ENCODE measurements around the gene THAP7. TPM values are rescaled to one million over a fixed set of nuclear protein-coding genes. Genes with fewer than 3 reads are reported as not detected.

Gene THAP7
- total and polyA plus RNA-seq, 9 donors: 7.8 to 54.9 (median 39.3) TPM

DNA sequence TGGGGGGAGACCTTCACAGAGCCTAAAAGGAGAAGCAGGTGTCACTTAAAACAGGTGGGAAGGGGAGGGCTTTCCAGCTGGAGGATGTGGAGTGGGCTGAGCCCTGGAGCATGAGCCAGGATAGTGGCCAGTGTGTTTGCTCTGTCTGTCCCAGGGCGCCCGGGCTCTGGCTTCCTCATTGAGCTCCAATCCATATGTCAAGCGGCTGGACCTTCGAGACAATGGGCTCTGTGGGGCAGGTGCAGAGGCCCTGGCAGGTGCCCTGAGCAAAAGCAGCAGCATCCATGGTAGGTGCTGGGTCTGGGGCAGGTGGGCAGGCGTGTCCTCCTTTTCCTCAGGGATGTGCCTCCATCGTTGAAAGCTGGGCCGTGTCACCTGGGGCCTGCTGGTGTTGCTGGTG lies 45.8 kb upstream of the THAP7 start:
- H3K36me3 ChIP-seq: no peaks in the 10 kb centered on the region
- H3K27me3 ChIP-seq: no peaks in the 10 kb centered on the region
- H3K4me1 ChIP-seq (ENCODE audit: insufficient read depth): peaks cover 4% of the 10 kb centered on the region
- H3K4me3 ChIP-seq: no peak overlapping the region
- 84 to 91% (median 86%) methylated on average over 7 of the region's 7 CpGs for WGBS, 3 donors
- H3K27ac ChIP-seq: no peak overlapping the region
- intact Hi-C loops (cut with DNase I): loop anchor here in 1 of 4 donors (5.0 kb wide), 1 partner anchor 65 kb away; the partner anchor contains the start of gene LZTR1
- DNase-seq: no peak
- H3K9me3 ChIP-seq: no peaks in the 10 kb centered on the region
- TF ChIP-seq, protein P1, sequence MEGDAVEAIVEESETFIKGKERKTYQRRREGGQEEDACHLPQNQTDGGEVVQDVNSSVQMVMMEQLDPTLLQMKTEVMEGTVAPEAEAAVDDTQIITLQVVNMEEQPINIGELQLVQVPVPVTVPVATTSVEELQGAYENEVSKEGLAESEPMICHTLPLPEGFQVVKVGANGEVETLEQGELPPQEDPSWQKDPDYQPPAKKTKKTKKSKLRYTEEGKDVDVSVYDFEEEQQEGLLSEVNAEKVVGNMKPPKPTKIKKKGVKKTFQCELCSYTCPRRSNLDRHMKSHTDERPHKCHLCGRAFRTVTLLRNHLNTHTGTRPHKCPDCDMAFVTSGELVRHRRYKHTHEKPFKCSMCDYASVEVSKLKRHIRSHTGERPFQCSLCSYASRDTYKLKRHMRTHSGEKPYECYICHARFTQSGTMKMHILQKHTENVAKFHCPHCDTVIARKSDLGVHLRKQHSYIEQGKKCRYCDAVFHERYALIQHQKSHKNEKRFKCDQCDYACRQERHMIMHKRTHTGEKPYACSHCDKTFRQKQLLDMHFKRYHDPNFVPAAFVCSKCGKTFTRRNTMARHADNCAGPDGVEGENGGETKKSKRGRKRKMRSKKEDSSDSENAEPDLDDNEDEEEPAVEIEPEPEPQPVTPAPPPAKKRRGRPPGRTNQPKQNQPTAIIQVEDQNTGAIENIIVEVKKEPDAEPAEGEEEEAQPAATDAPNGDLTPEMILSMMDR (IDR thresholded peaks at IDR 0.05): no peak

DNA sequence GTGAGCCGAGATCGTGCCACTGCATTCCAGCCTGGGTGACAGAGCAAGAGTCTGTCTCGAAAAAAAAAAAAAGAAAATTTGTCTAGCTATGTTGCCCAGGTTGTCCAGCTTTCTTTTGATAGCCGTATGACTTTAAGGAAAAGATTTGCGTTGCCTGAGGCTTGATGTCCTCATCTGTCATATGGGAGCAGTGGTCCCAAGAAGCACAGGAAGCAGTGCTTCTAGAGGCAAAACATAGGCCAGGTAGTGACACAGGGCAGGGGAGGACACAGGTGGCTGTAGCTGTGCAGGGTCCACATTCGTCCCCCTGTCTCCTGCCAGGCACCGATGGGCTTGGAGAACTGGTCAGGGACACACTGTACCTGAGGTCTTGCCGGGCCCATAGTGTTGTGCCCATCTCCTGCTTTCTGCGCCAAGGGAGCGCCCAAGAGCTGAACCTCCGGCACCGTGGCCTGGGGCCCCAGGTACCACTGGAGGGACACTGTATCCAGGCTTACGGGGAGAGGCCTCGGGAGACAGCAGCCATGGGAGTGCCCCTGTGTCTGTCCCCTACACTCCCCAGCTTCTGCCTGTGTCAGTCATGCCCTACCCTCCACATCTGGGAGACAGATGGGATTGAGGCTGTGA lies 45.2 kb upstream of the THAP7 start:
- intact Hi-C loops (cut with DNase I): loop anchor here in 1 of 4 donors (5.0 kb wide), 1 partner anchor 65 kb away; the partner anchor contains the start of gene LZTR1
- TF ChIP-seq EP300 (IDR thresholded peaks at IDR 0.05) (no peak), POLR2A (IDR thresholded peaks at IDR 0.05) (no peak)
- TF ChIP-seq, protein P1 (IDR thresholded peaks at IDR 0.05): no peak
- Histone ChIP-seq H3K4me3 (no peak overlapping the region), H3K27me3 (no peaks in the 10 kb centered on the region), H3K27ac (no peak overlapping the region), H3K9me3 (no peaks in the 10 kb centered on the region), H3K36me3 (no peaks in the 10 kb centered on the region), H3K4me1 (ENCODE audit: insufficient read depth) (peaks cover 4% of the 10 kb centered on the region)
- WGBS, 3 donors: 94 to 96% (median 95%) methylated on average over 11 to 14 of the region's 14 CpGs
- DNase-seq: no peak

DNA sequence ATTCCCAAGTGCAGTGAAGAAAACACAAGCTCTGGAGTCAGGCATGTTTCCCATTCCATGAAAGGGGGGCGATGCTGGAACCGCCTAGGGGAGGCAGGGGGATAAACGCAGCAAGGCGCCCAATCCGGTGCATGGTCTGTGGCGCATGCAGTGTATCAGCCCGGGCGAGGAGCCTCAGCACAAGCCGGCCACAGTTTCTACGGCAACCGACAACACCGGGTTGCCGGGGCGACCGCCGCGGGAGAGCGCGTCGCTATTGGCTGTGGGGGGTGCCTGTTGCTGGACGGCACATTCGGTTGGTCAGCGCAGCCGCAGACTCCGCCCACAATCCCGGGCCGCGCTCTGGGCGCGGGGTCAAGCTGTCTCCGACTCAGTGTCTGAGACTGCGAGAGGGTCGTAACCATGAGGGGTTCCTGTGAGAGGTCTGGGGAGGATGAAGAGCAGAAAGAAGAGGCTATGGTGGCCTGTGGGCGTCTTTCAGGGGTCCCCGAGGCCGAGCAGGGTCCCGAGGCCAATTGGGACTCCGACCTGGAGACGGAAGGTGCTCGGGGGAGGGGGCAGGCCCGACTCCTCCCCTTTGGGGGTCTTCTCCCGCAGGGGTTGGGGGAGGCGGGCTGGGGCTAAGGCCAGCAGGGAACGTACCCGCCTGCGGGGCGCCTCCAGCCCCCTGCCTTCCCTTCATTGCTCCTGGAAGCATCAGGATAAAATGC lies 43.8 kb upstream of the THAP7 start, which contains the start of gene LRRC74B:
Gene LRRC74B, plus strand, starts transcription at position 362 of the 710 bp plus-strand sequence. Its CDS starts 41 bp downstream, at position 403.
- H3K27me3 ChIP-seq: no peaks in the 10 kb centered on the region
- intact Hi-C loops (cut with DNase I): loop anchor here in 1 of 4 donors (5.0 kb wide), 1 partner anchor 63 kb away; the partner anchor contains the start of gene LZTR1
- peak within 1 kb of the TSS in 1 of 2 donors; percentile 52 for H3K27ac ChIP-seq
- no peaks in the 10 kb centered on the region for H3K36me3 ChIP-seq
- WGBS, 3 donors: 2 to 3% (median 2%) methylated on average over 42 to 47 of the region's 47 CpGs
- TF ChIP-seq, protein P1 (IDR thresholded peaks at IDR 0.05): no peak
- TF ChIP-seq EP300 (IDR thresholded peaks at IDR 0.05): no peak
- TF ChIP-seq POLR2A (IDR thresholded peaks at IDR 0.05): no peak
- peak within 1 kb of the TSS; percentile 44 for H3K4me3 ChIP-seq
- peak; percentile 89 to 95 (median 92) for DNase-seq
- H3K9me3 ChIP-seq: no peaks in the 10 kb centered on the region
- peaks cover 4% of the 10 kb centered on the region for H3K4me1 ChIP-seq (ENCODE audit: insufficient read depth)

DNA sequence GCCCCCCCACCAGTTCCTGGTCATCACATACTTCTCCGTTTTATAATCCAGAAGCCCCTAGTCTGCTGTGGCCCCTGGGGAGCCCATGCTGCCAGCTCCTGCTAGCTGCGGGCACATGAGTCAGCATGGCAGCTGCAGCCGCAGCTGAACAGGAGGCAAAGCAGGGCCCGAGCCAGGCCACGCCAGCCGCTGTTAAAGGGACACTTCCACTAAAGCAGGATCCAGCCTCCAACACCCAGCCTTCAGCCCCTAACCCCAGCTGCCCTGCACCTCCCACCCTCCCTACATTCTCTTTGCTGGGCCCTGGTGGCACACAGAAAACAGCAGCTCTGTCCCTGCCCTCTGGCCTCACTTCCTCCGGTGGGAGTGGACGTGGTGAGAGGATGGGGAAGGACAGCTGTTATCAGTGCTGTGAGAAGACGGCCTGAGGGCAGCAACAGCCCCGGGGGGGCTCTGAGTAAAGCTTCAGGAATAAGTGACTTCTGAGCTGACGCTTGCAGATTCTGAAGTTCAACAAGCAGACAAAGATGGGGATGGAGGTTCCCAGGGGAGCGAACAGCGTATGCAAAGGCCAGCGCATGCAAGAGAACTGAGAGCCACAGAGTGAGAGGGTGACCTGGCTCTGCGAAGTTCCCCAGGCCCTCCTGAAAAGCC lies 43.1 kb upstream of the THAP7 start:
- peaks cover 4% of the 10 kb centered on the region for H3K4me1 ChIP-seq (ENCODE audit: insufficient read depth)
- no peak overlapping the region for H3K27ac ChIP-seq
- H3K9me3 ChIP-seq: no peaks in the 10 kb centered on the region
- no peak for DNase-seq
- intact Hi-C loops (cut with DNase I): loop anchor here in 1 of 4 donors (5.0 kb wide), 1 partner anchor 63 kb away; the partner anchor contains the start of gene LZTR1
- 18 to 22% (median 21%) methylated on average over 15 of the region's 15 CpGs for WGBS, 3 donors
- no peaks in the 10 kb centered on the region for H3K36me3 ChIP-seq
- H3K27me3 ChIP-seq: no peaks in the 10 kb centered on the region
- no peak for TF ChIP-seq POLR2A (IDR thresholded peaks at IDR 0.05)
- TF ChIP-seq, protein P1 (IDR thresholded peaks at IDR 0.05): no peak
- no peak for TF ChIP-seq EP300 (IDR thresholded peaks at IDR 0.05)
- H3K4me3 ChIP-seq: peak overlapping the region; percentile 44
